GM12878 (cell line): ENCODE data around the gene STARD13. TPM values are rescaled to one million over a fixed set of nuclear protein-coding genes. Genes with fewer than 3 reads are reported as not detected.
A peak's percentile ranks its signal among the peaks of the same experiment; 100 is the strongest.

Source experiments
- BCL11A ChIP-seq: IDR thresholded peaks from 2 replicates; pipeline ENCODE4 v1.6.1; 2011; ENCODE audit warnings: low read depth, low read length
- CHD1 ChIP-seq: IDR thresholded peaks from 2 replicates; pipeline ENCODE4 v1.6.1; 2012; ENCODE audit warnings: low read depth, low read length, improper control_type of control experiment
- E2F8 ChIP-seq: fragments of 450-650 bp; IDR thresholded peaks from 2 replicates; pipeline ENCODE4 v1.6.1; 2018; ENCODE audit warnings: mild to moderate bottlenecking, low read depth, moderate library complexity; ENCODE audit not compliant: partially characterized antibody
- EED ChIP-seq: sonication (generic); IDR thresholded peaks from 2 replicates; pipeline ENCODE4 v1.6.1; 2016; ENCODE audit warnings: antibody characterized with exemption, low read depth
- EZH2 ChIP-seq: IDR thresholded peaks from 2 replicates; pipeline ENCODE4 v1.6.1; 2012; ENCODE audit warnings: low read depth, mild to moderate bottlenecking, control low read depth, inconsistent platforms, low read length, borderline replicate concordance; ENCODE audit not compliant: control insufficient read depth
- HDAC2 ChIP-seq: fragments of 200-600 bp; sonication (generic); IDR thresholded peaks from 2 replicates; pipeline ENCODE4 v1.6.1; 2017
- HSF1 ChIP-seq: fragments of 150-350 bp; IDR thresholded peaks from 2 replicates; pipeline ENCODE4 v1.6.1; 2014; ENCODE audit warnings: mild to moderate bottlenecking, low read depth, low read length
- IRF4 ChIP-seq: IDR thresholded peaks from 2 replicates; pipeline ENCODE4 v1.6.1; 2011; ENCODE audit warnings: low read depth, low read length
- KAT2A ChIP-seq: conservative IDR thresholded peaks from 2 replicates; pipeline ENCODE4 v1.6.1; 2011; ENCODE audit warnings: low read depth, low read length; ENCODE audit not compliant: control insufficient read depth
- MEF2A ChIP-seq: IDR thresholded peaks from 2 replicates; pipeline ENCODE4 v1.6.1; 2011; ENCODE audit warnings: low read depth, mild to moderate bottlenecking, low read length, moderate library complexity; ENCODE audit not compliant: insufficient read depth
- MTA2 ChIP-seq: fragments of 450-650 bp; IDR thresholded peaks from 2 replicates; pipeline ENCODE4 v1.6.1; 2016; ENCODE audit warnings: low read depth, mild to moderate bottlenecking, moderate library complexity
- MYC ChIP-seq: IDR thresholded peaks from 2 replicates; pipeline ENCODE4 v1.6.1; 2011; ENCODE audit warnings: mild to moderate bottlenecking, low read length, moderate library complexity, inconsistent platforms; ENCODE audit not compliant: insufficient read depth, insufficient replicate concordance, insufficient read length, severe bottlenecking
- NR2F1 ChIP-seq: fragments of 450-650 bp; conservative IDR thresholded peaks from 2 replicates; pipeline ENCODE4 v1.6.1; 2017; ENCODE audit warnings: mild to moderate bottlenecking
- STAT1 ChIP-seq: fragments of 450-650 bp; conservative IDR thresholded peaks from 2 replicates; pipeline ENCODE4 v1.6.1; 2014; ENCODE audit warnings: antibody characterized with exemption, mild to moderate bottlenecking
- STAT3 ChIP-seq: IDR thresholded peaks from 2 replicates; pipeline ENCODE4 v1.6.1; 2011; ENCODE audit warnings: low read depth, low read length, improper control_type of control experiment
- ZBTB40 ChIP-seq: fragments of 450-650 bp; IDR thresholded peaks from 2 replicates; pipeline ENCODE4 v1.6.1; 2016; ENCODE audit warnings: mild to moderate bottlenecking, moderate library complexity, borderline replicate concordance
- ZNF592 ChIP-seq: fragments of 450-650 bp; IDR thresholded peaks from 2 replicates; pipeline ENCODE4 v1.6.1; 2017; ENCODE audit warnings: mild to moderate bottlenecking, moderate library complexity
- polyA plus RNA-seq, 11 experiments: library from polyadenylated mRNA; depleted of rRNA in 4 of 11; unstranded in 6 of 11; stranded (reverse) in 5 of 11; fragments of >200 nt; fragmentation: Nextera tagmentation in 4 of 11; fragmentation: Illumina TruSeq in 1 of 11; extraction: Ambion mirVana in 4 of 11; extraction: Trizol in 1 of 11; gene quantifications; 1 replicate in 1 of 11; 2 replicates in 10 of 11; pipeline versions ENCODE4 v1.2.1 to v1.2.3, GENCODE V29; 2011 to 2016; ENCODE audit warnings: inconsistent platforms in 2 of 11, missing spikeins in 2 of 11, low read depth in 1 of 11
- total RNA-seq, 4 experiments: library from RNA; depleted of rRNA in 3 of 4; stranded (reverse); fragments of >200 nt in 3 of 4; fragmentation: Illumina TruSeq in 1 of 4; extraction: Trizol in 1 of 4; gene quantifications; 2 replicates each; pipeline versions ENCODE4 v1.2.1 to v1.2.3, GENCODE V29; 2013 to 2021

STARD13 gene
- total and polyA plus RNA-seq, 10 of the 15 experiments (the other 5 are each of a cell fraction or from before 2014, with no cell fraction given) = 4.0 to 41.6 (median 10.1) TPM

GRCh38 chr13:33110713-33111413 lies 174.7 kb downstream of the STARD13 start (continued):
- no peak for TF ChIP-seq NR2F1
- no peak; the same call in 1 of the 2 replicates for TF ChIP-seq ZNF592
- TF ChIP-seq HDAC2 = no peak
- no peak; the same call in 1 of the 2 replicates for TF ChIP-seq ZBTB40
- no peak for TF ChIP-seq MYC
- no peak for TF ChIP-seq STAT1
- no peak for TF ChIP-seq EZH2
- TF ChIP-seq BCL11A = 0 out of 2 replicates have a peak, but pooled peaks have one; percentile 9
- peak; percentile 62; the same call in 1 of the 2 replicates for TF ChIP-seq IRF4
- TF ChIP-seq MTA2 = peak; percentile 66
- no peak for TF ChIP-seq E2F8
- no peak; the same call in none of the 2 replicates for TF ChIP-seq EED
- 0 out of 2 replicates have a peak, but pooled peaks have one; percentile 37 for TF ChIP-seq MEF2A
- no peak for TF ChIP-seq KAT2A
- TF ChIP-seq CHD1 = no peak
- TF ChIP-seq HSF1 = no peak
- no peak for TF ChIP-seq STAT3
